HepG2 (cell line): ENCODE results near the gene P2RY6. TPM values are rescaled to one million over a fixed set of nuclear protein-coding genes. Genes with fewer than 3 reads are reported as not detected.
A peak's percentile ranks its signal among the peaks of the same experiment; 100 is the strongest.
"Not testable (repeated sequence)": the region's sequence is repeated elsewhere in the genome, so short reads cannot be mapped to it uniquely, and the experiment has no call there.

Experiments
- ATAC-seq: fragments of 200-7000 bp; cut with Tn5 transposase; 3 replicates; pipeline ENCODE4 v1.9.1; 2020; ENCODE audit warnings: mild to moderate bottlenecking, moderate library complexity
- BruUV-seq: library from RNA; stranded (reverse); fragments of 400-500 nt; replicated peaks from 2 replicates; lab custom pipeline; 2021; lab: Mats Ljungman, UMichigan
- CTCF ChIA-PET: fragments of 300-600 bp; formaldehyde crosslinking; extraction: SDS; loops from one replicate; lab custom pipeline; 2021; ENCODE audit warnings: low total read pairs, inconsistent platforms, low intra/inter-chr PET ratio; lab: Yijun Ruan, JAX
- POLR2A ChIA-PET: fragments of 350-600 bp; sonication (Branson Sonifier 250); formaldehyde crosslinking; loops from one replicate; lab custom pipeline; 2020; ENCODE audit warnings: antibody characterized with exemption, inconsistent platforms; lab: Yijun Ruan, JAX
- DNase-seq: peaks from one replicate; pipeline ENCODE4 v3.0.0-alpha.2; 2015; ENCODE audit warnings: low spot score
- FAIRE-seq: peaks from 3 replicates; lab custom pipeline; 2011; peaks lifted over from hg19 to GRCh38; lab: Jason Lieb, UNC
- H2AFZ ChIP-seq: one replicate; pipeline ENCODE4 v1.6.1; 2011; ENCODE audit warnings: low read length, inconsistent platforms
- H3K27ac ChIP-seq: fragments of 300-600 bp; 3 replicates; pipeline ENCODE4 v1.8.0; 2011; ENCODE audit warnings: mixed run types, mild to moderate bottlenecking, mixed read lengths, low read length, inconsistent platforms; ENCODE audit not compliant: insufficient read depth; ENCODE audit errors: extremely low read length
- H3K27me3 ChIP-seq, 2 experiments: fragments of 200-600 bp in 1 of 2; 2 replicates in 1 of 2; 3 replicates in 1 of 2; pipeline versions ENCODE4 v1.6.0 to v1.8.0; 2011; ENCODE audit warnings: low read length in 2 of 2, mild to moderate bottlenecking in 2 of 2, moderate library complexity in 2 of 2, inconsistent platforms in 1 of 2; ENCODE audit not compliant: insufficient read depth in 2 of 2, control insufficient read depth in 1 of 2
- H3K36me3 ChIP-seq, 2 experiments: fragments of 200-600 bp in 1 of 2; replicated peaks in 1 of 2; 2 replicates in 1 of 2; 3 replicates in 1 of 2; pipeline versions ENCODE4 v1.5.1 to v1.8.0; 2011; ENCODE audit warnings: low read length in 2 of 2, inconsistent platforms in 1 of 2; ENCODE audit not compliant: insufficient read depth in 2 of 2, control insufficient read depth in 1 of 2
- H3K4me1 ChIP-seq: 2 replicates; pipeline ENCODE4 v1.5.1; 2012; ENCODE audit warnings: low read length, inconsistent platforms; ENCODE audit not compliant: insufficient read depth
- H3K4me2 ChIP-seq: 2 replicates; pipeline ENCODE4 v1.6.0; 2011; ENCODE audit warnings: low read depth, low read length, inconsistent platforms
- H3K4me3 ChIP-seq, 3 experiments: fragments of 200-600 bp in 1 of 3; sonication (generic), shearing (Covaris generic) in 1 of 3; replicated peaks in 1 of 3; 2 replicates each; pipeline ENCODE4 v1.5.1; 2011 to 2016; ENCODE audit warnings: low read length in 3 of 3, inconsistent platforms in 2 of 3, low read depth in 2 of 3, mild to moderate bottlenecking in 2 of 3, control low read depth in 1 of 3, mixed read lengths in 1 of 3; ENCODE audit not compliant: insufficient read depth in 1 of 3
- H3K79me2 ChIP-seq: one replicate; pipeline ENCODE4 v1.6.1; 2011; ENCODE audit warnings: low read length, inconsistent platforms; ENCODE audit not compliant: insufficient read depth
- H3K9ac ChIP-seq: 2 replicates; pipeline ENCODE4 v1.6.0; 2011; ENCODE audit warnings: mild to moderate bottlenecking, low read depth, low read length, inconsistent platforms; ENCODE audit not compliant: insufficient read depth
- H3K9me3 ChIP-seq: 2 replicates; pipeline ENCODE4 v1.5.1; 2012; ENCODE audit warnings: mild to moderate bottlenecking, low read length
- H4K20me1 ChIP-seq: 2 replicates; pipeline ENCODE4 v1.6.0; 2011; ENCODE audit warnings: inconsistent platforms, mild to moderate bottlenecking, low read length, moderate library complexity; ENCODE audit not compliant: insufficient read depth
- ATF1 ChIP-seq: IDR thresholded peaks from 2 replicates; pipeline ENCODE4 v1.6.1; 2016; ENCODE audit warnings: mild to moderate bottlenecking, control low read depth
- ZNF3 ChIP-seq: IDR thresholded peaks from 2 replicates; pipeline ENCODE4 v1.7.0; 2017; ENCODE audit warnings: inconsistent platforms
- WGBS: methylation state at CpG from one replicate; pipeline ENCODE4 v1.1.6; 2017; ENCODE audit warnings: low lambda C conversion rate; 5-methylcytosine and 5-hydroxymethylcytosine counted together
- in situ Hi-C: cut with HindIII; loops from 2 replicates; pipeline ENCODE4 v1.10.0; 2017; ENCODE audit warnings: low pct_unique_long_range_greater_than_20kb; ENCODE audit not compliant: extremely low pct_ligation_motif_present
- intact Hi-C: fragments of 100-400 bp; cut with micrococcal nuclease; formaldehyde crosslinking; loops from one replicate; pipeline ENCODE4 v1.10.0; 2022; ENCODE audit not compliant: unreplicated experiment
- polyA plus RNA-seq, 8 experiments: library from polyadenylated mRNA; depleted of rRNA in 3 of 8; stranded (reverse) in 7 of 8; unstranded in 1 of 8; fragments of >200 nt; fragmentation: Illumina TruSeq in 4 of 8; extraction: Trizol in 4 of 8; gene quantifications; 2 replicates each; pipeline versions ENCODE4 v1.2.1 to v1.2.3, GENCODE V29; 2011 to 2016; ENCODE audit warnings: low read depth in 4 of 8, missing spikeins in 1 of 8, mixed read lengths in 1 of 8; ENCODE audit not compliant: insufficient read depth in 1 of 8
- total RNA-seq, 5 experiments: library from RNA; depleted of rRNA; stranded (reverse); fragments of >200 nt; fragmentation: Illumina TruSeq; extraction: Trizol; gene quantifications; 2 replicates each; pipeline ENCODE4 v1.2.3, GENCODE V29; 2016; ENCODE audit warnings: low read depth in 1 of 5
- TF ChIP-seq, protein P1 (sequence below): sonication (generic); formaldehyde crosslinking; IDR thresholded peaks from 2 replicates; pipeline ENCODE4 v1.5.1; 2020; ENCODE audit warnings: mild to moderate bottlenecking, moderate library complexity, missing genetic modification reagents
- TF ChIP-seq, protein P2 (sequence below), 2 experiments: fragments of 450-650 bp in 1 of 2; sonication (generic) in 1 of 2; formaldehyde crosslinking in 1 of 2; IDR thresholded peaks; 2 replicates each; pipeline versions ENCODE4 v1.6.1 to v1.8.0; 2016 to 2022; ENCODE audit warnings: antibody characterized with exemption in 1 of 2, mild to moderate bottlenecking in 1 of 2, missing genetic modification reagents in 1 of 2

The P2RY6 gene
- total and polyA plus RNA-seq, 2 of the 13 experiments (the other 11 are each of a cell fraction or from before 2014, with no cell fraction given), result 0.09 to 0.29 TPM

DNA sequence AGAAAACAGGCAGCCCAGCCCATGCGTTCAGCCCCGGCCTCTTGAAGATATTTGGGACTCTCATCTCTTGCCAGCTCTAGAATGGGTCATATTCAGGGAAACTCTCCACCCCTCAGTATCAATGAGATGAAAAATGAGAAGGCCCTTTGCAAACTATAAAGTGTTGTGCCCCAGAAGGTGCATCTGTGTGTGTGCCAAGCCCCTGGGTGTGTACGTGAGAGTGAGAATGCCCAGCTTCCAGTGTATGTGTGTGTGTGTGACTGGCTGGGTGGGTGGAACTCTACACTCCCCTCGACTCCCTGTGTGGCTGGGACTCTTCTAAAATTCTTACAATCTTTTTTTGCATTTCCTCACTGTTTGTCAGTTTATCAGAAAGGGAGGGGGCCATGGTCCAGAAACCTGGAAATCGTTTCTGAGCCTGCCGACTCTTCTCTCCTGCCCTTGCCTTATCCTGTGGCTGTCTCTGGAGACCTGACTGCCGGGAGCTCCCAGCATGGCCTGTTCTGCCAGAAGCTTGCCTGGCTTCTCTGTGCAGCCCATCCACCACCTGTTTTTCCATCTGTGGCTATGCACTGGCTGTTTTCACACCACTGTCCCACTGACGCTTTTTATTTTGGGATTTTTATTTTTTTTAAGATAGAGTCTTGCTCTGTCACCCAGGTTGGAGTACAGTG lies 1.2 kb downstream of the P2RY6 start:
- ATAC-seq (peak; percentile 44), FAIRE-seq (no peak), DNase-seq (no peak)
- Histone ChIP-seq H3K9me3 (no peaks in the 10 kb centered on the region), H2AFZ (no peak overlapping the region), H3K4me3 (no peak overlapping the region; a peak in 1 of 6 replicates), H3K4me1 (peaks cover 50% of the 10 kb centered on the region), H4K20me1 (no peaks in the 10 kb centered on the region), H3K27ac (no peak overlapping the region), H3K79me2 (no peaks in the 10 kb centered on the region)
- no TSS peak for BruUV-seq
- TF ChIP-seq, protein P1, sequence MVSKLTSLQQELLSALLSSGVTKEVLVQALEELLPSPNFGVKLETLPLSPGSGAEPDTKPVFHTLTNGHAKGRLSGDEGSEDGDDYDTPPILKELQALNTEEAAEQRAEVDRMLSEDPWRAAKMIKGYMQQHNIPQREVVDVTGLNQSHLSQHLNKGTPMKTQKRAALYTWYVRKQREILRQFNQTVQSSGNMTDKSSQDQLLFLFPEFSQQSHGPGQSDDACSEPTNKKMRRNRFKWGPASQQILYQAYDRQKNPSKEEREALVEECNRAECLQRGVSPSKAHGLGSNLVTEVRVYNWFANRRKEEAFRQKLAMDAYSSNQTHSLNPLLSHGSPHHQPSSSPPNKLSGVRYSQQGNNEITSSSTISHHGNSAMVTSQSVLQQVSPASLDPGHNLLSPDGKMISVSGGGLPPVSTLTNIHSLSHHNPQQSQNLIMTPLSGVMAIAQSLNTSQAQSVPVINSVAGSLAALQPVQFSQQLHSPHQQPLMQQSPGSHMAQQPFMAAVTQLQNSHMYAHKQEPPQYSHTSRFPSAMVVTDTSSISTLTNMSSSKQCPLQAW (CRISPR knock-in tag), result no peak
- TF ChIP-seq ZNF3 (CRISPR knock-in tag) (no peak), ATF1 (no peak)
- TF ChIP-seq, protein P2, sequence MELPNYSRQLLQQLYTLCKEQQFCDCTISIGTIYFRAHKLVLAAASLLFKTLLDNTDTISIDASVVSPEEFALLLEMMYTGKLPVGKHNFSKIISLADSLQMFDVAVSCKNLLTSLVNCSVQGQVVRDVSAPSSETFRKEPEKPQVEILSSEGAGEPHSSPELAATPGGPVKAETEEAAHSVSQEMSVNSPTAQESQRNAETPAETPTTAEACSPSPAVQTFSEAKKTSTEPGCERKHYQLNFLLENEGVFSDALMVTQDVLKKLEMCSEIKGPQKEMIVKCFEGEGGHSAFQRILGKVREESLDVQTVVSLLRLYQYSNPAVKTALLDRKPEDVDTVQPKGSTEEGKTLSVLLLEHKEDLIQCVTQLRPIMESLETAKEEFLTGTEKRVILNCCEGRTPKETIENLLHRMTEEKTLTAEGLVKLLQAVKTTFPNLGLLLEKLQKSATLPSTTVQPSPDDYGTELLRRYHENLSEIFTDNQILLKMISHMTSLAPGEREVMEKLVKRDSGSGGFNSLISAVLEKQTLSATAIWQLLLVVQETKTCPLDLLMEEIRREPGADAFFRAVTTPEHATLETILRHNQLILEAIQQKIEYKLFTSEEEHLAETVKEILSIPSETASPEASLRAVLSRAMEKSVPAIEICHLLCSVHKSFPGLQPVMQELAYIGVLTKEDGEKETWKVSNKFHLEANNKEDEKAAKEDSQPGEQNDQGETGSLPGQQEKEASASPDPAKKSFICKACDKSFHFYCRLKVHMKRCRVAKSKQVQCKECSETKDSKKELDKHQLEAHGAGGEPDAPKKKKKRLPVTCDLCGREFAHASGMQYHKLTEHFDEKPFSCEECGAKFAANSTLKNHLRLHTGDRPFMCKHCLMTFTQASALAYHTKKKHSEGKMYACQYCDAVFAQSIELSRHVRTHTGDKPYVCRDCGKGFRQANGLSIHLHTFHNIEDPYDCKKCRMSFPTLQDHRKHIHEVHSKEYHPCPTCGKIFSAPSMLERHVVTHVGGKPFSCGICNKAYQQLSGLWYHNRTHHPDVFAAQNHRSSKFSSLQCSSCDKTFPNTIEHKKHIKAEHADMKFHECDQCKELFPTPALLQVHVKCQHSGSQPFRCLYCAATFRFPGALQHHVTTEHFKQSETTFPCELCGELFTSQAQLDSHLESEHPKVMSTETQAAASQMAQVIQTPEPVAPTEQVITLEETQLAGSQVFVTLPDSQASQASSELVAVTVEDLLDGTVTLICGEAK (IDR thresholded peaks at IDR 0.05), result no peak
- TF ChIP-seq, protein P2 (CRISPR knock-in tag; IDR thresholded peaks at IDR 0.05), result no peak
- TF ChIP-seq, all 625 proteins: peak for 0
- H3K36me3 ChIP-seq, result no peaks in the 10 kb centered on the region
- 24% methylated on average over 8 of the region's 8 CpGs for WGBS
- CTCF ChIA-PET, result no interaction called here
- peaks cover 4 to 28% of the 10 kb centered on the region in 2 experiments; a peak in 4 of 5 replicates for H3K27me3 ChIP-seq
- no peak overlapping the region for H3K9ac ChIP-seq
- in situ Hi-C loops, result no loop called here
- intact Hi-C loops, result no loop called here
- POLR2A ChIA-PET, result no interaction called here
- H3K4me2 ChIP-seq, result peak overlapping the region; percentile 29

GRCh38 chr11:73274191-73274590 lies 2.1 kb downstream of the P2RY6 start:
- POLR2A ChIA-PET, intact Hi-C loops, BruUV-seq, H3K27ac ChIP-seq, H3K4me2 ChIP-seq, H2AFZ ChIP-seq, CTCF ChIA-PET, H4K20me1 ChIP-seq, H3K9me3 ChIP-seq, FAIRE-seq, H3K36me3 ChIP-seq, DNase-seq, H3K79me2 ChIP-seq, in situ Hi-C loops, H3K9ac ChIP-seq, ATAC-seq, H3K4me3 ChIP-seq: not testable (repeated sequence)
- Histone ChIP-seq H3K27me3 (peaks cover 4 to 20% of the 10 kb centered on the region in 2 experiments; a peak in 4 of 5 replicates), H3K4me1 (peaks cover 50% of the 10 kb centered on the region)
- 69% methylated on average over 4 of the region's 4 CpGs for WGBS
